Measurements from ENCODE around the gene CTSE. TPM values are rescaled to one million over a fixed set of nuclear protein-coding genes. Genes with fewer than 3 reads are reported as not detected.

The CTSE gene
- total RNA-seq, 4 donors from 2014 or later: 0.13 TPM; not detected in 3

DNA sequence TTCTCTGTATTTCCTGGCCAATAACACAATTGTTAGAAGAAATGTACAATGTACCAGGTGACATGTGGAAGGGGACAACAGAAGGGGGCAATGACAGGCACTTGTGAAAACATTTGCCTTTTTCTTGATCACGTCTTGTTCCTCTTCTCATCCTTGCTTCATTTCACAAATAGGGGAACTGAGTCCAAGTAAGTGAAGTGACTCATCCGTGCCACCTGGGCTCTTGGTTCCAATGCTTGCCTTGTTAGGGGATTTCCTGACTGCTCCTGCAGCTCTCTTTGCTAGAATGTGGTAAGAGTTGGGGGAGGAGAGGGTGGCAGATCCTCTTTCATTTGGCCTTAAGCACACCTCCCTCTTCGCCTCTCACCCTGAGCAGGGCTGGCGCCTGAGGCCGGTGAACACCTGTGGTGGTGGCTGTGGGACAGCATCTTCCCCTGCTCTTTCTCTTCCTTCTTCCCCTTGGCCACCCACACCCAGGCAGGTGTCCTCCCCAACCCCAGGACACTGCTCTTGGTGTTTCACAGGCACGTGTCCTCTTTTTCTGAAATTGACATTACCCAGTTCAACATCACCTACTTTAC, 27.1 kb upstream of the CTSE start:
- Histone ChIP-seq H3K4me3 (no peak overlapping the region), H3K27ac (replicated peaks in 1 of 4) (no peak overlapping the region), H3K27me3 (no peaks in the 10 kb centered on the region), H3K4me1 (no peaks in the 10 kb centered on the region), H3K36me3 (no peaks in the 10 kb centered on the region), H3K9me3 (no peaks in the 10 kb centered on the region)
- no peak for DNase-seq (ENCODE audit: extremely low spot score)
- TF ChIP-seq POLR2A (IDR thresholded peaks at IDR 0.05; ENCODE audit: low read depth) (no peak), POLR2AphosphoS5 (IDR thresholded peaks at IDR 0.05) (no peak), EP300 (IDR thresholded peaks at IDR 0.05) (no peak)
- TF ChIP-seq, protein P1, sequence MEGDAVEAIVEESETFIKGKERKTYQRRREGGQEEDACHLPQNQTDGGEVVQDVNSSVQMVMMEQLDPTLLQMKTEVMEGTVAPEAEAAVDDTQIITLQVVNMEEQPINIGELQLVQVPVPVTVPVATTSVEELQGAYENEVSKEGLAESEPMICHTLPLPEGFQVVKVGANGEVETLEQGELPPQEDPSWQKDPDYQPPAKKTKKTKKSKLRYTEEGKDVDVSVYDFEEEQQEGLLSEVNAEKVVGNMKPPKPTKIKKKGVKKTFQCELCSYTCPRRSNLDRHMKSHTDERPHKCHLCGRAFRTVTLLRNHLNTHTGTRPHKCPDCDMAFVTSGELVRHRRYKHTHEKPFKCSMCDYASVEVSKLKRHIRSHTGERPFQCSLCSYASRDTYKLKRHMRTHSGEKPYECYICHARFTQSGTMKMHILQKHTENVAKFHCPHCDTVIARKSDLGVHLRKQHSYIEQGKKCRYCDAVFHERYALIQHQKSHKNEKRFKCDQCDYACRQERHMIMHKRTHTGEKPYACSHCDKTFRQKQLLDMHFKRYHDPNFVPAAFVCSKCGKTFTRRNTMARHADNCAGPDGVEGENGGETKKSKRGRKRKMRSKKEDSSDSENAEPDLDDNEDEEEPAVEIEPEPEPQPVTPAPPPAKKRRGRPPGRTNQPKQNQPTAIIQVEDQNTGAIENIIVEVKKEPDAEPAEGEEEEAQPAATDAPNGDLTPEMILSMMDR (IDR thresholded peaks at IDR 0.05): no peak
- WGBS: 80% methylated on average over 6 of the region's 6 CpGs
- intact Hi-C loops (cut with DNase I): no loop called here

DNA sequence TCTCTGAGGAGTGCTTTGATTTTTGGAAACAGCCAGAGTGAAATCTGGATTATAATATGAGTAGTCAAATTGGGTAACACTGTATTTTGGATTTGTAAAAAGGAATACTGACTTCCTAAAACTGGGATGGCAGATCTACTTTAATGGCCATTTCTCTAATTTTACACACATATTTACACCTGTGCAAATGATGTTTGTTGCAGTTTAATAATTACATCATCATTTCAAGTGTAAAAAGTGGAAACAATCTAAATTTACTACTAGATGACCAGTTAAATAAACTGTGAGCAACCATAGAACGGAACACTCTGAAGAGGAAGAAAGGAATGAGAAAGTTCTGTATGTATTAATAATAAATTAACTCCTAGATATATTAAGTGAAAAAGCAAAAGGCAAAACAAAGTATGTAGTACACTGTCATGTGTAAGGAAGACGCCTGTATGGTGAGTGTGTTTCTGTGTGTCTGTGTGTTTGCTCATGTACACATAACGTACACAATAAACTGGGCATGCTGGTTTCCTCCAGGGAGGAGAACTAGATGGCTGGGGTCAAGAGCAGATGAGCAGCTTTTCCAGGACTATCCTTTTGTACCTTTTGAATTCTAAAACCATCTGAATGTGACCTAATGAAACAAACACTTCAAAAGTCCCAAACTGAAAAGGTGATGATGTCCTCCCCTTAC, 26.4 kb upstream of the CTSE start:
- intact Hi-C loops (cut with DNase I): no loop called here
- Histone ChIP-seq H3K27ac (replicated peaks in 1 of 4) (no peak overlapping the region), H3K9me3 (no peaks in the 10 kb centered on the region), H3K4me1 (no peaks in the 10 kb centered on the region), H3K4me3 (no peak overlapping the region), H3K36me3 (no peaks in the 10 kb centered on the region), H3K27me3 (no peaks in the 10 kb centered on the region)
- no peak for DNase-seq (ENCODE audit: extremely low spot score)
- no peak for TF ChIP-seq POLR2A (IDR thresholded peaks at IDR 0.05; ENCODE audit: low read depth)
- TF ChIP-seq EP300 (IDR thresholded peaks at IDR 0.05): no peak
- TF ChIP-seq, protein P1 (IDR thresholded peaks at IDR 0.05): no peak
- WGBS: 82% methylated on average over 3 of the region's 3 CpGs

DNA sequence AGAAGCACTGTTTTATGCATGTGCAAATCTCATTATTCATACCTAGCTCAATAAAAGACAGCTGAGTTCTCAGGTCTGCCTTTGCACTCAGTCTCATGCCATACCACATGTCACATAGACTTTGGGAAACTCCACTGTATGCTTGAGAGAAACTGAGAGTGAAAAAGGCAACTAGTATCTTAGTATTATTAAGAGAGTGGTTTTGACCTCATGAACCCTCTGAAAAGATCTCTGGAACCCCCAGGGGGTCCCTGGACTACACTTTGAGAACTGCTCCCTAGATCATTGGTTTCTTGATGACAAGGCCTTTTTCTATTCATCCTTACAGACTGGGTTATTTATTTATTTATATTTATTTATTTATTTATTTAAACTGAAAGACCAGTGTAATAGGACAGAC, 25.6 kb upstream of the CTSE start:
- no peaks in the 10 kb centered on the region for H3K4me1 ChIP-seq
- no peaks in the 10 kb centered on the region for H3K9me3 ChIP-seq
- no peaks in the 10 kb centered on the region for H3K27me3 ChIP-seq
- H3K4me3 ChIP-seq: no peak overlapping the region
- no peak overlapping the region for H3K27ac ChIP-seq (replicated peaks in 1 of 4)
- DNase-seq (ENCODE audit: extremely low spot score): no peak
- no peaks in the 10 kb centered on the region for H3K36me3 ChIP-seq
- intact Hi-C loops (cut with DNase I): no loop called here
- no peak for TF ChIP-seq EP300 (IDR thresholded peaks at IDR 0.05)

DNA sequence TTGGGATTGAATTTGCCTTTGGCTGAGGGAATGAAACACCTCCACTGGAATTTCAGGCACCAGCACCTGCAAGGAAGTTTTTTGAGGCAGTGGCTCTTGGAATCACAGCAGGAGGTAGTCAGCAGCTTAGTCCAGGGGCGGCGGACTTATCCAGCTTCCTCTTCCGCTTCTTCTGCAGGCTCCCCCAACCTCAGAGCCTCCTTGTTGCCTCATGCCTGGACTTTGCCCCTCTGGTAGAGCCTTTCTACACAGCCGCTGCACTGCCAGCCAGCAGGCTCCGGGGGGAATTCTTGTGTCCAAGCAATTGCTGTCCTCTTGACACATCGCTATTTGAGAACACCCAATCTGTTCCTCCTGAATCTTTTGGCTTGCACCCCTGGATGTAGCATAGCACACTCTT, 24.9 kb upstream of the CTSE start:
- Histone ChIP-seq H3K4me1 (no peaks in the 10 kb centered on the region), H3K4me3 (no peak overlapping the region), H3K27ac (replicated peaks in 1 of 4) (no peak overlapping the region), H3K27me3 (no peaks in the 10 kb centered on the region), H3K9me3 (no peaks in the 10 kb centered on the region), H3K36me3 (no peaks in the 10 kb centered on the region)
- WGBS: 78% methylated on average over 6 of the region's 6 CpGs
- no peak for DNase-seq (ENCODE audit: extremely low spot score)
- intact Hi-C loops (cut with DNase I): no loop called here
- TF ChIP-seq POLR2AphosphoS5 (IDR thresholded peaks at IDR 0.05): no peak
- no peak for TF ChIP-seq EP300 (IDR thresholded peaks at IDR 0.05)
- TF ChIP-seq, protein P1 (IDR thresholded peaks at IDR 0.05): no peak
- TF ChIP-seq POLR2A (IDR thresholded peaks at IDR 0.05; ENCODE audit: low read depth): no peak

DNA sequence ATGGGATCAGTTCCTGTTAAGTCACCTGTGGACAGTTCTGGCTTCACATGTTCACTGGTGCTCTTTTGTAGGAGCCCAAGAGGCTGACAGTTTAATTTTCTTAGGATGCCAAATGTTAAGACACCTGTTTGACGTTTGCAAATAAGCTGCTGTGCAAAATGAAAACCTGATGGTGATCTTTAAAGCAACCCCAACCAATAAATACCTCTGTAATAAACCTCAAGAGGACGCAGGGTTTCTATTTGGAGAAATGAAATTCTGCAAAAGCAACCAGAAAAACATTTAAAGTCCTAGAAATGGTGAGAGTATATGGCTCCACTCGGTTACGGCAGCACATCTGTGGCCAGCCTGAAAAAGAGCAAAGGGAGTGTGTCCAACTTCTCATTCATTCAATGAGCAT, 23.6 kb upstream of the CTSE start:
- Histone ChIP-seq H3K4me1 (no peaks in the 10 kb centered on the region), H3K4me3 (no peak overlapping the region), H3K27me3 (peaks cover 0 to 5% (median 0%) of the 10 kb centered on the region in 4 donors), H3K36me3 (no peaks in the 10 kb centered on the region), H3K27ac (replicated peaks in 1 of 4) (no peak overlapping the region), H3K9me3 (no peaks in the 10 kb centered on the region)
- no peak for DNase-seq (ENCODE audit: extremely low spot score)
- intact Hi-C loops (cut with DNase I): no loop called here
- 62% methylated on average over 4 of the region's 4 CpGs for WGBS
- TF ChIP-seq, protein P1 (IDR thresholded peaks at IDR 0.05): no peak
- no peak for TF ChIP-seq POLR2A (IDR thresholded peaks at IDR 0.05; ENCODE audit: low read depth)
- TF ChIP-seq POLR2AphosphoS5 (IDR thresholded peaks at IDR 0.05): no peak
- no peak for TF ChIP-seq EP300 (IDR thresholded peaks at IDR 0.05)

Data from esophagus muscularis mucosa (tissue), 4 donors.